ENCODE data around the gene ABHD17B.

GRCh38 chr9:71896761-71897160, 14.2 kb downstream of the ABHD17B start:
- TF ChIP-seq NFRKB (IDR thresholded peaks at IDR 0.05) = no peak
- no peak for TF ChIP-seq SP1 (IDR thresholded peaks at IDR 0.05)
- no peak for TF ChIP-seq SUZ12 (IDR thresholded peaks at IDR 0.05)
- TF ChIP-seq ARNT (IDR thresholded peaks at IDR 0.05) = no peak
- no peak for TF ChIP-seq ELF4 (IDR thresholded peaks at IDR 0.05)
- no peak for TF ChIP-seq BHLHE40 (IDR thresholded peaks at IDR 0.05; ENCODE audit: borderline replicate concordance)
- TF ChIP-seq HDGF (IDR thresholded peaks at IDR 0.05; ENCODE audit: borderline replicate concordance) = no peak
- no peak for TF ChIP-seq FOXA1 (IDR thresholded peaks at IDR 0.05)
- no peak for TF ChIP-seq FOXM1 (IDR thresholded peaks at IDR 0.05; ENCODE audit: borderline replicate concordance)
- no peak for TF ChIP-seq FOXK2 (IDR thresholded peaks at IDR 0.05)
- no peak for TF ChIP-seq L3MBTL2 (conservative IDR thresholded peaks at IDR 0.05)
- TF ChIP-seq, protein P1, sequence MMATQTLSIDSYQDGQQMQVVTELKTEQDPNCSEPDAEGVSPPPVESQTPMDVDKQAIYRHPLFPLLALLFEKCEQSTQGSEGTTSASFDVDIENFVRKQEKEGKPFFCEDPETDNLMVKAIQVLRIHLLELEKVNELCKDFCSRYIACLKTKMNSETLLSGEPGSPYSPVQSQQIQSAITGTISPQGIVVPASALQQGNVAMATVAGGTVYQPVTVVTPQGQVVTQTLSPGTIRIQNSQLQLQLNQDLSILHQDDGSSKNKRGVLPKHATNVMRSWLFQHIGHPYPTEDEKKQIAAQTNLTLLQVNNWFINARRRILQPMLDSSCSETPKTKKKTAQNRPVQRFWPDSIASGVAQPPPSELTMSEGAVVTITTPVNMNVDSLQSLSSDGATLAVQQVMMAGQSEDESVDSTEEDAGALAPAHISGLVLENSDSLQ (IDR thresholded peaks at IDR 0.05) = no peak
- TF ChIP-seq ZNF384 (IDR thresholded peaks at IDR 0.05) = no peak

Measured in HEK293T (cell line).